Measurements from ENCODE around the gene MX1. TPM values are rescaled to one million over a fixed set of nuclear protein-coding genes. Genes with fewer than 3 reads are reported as not detected.

The MX1 gene
- total and polyA plus RNA-seq, 2 of the 13 experiments (the other 11 are each of a cell fraction or from before 2014, with no cell fraction given) = 2.6 to 5.8 TPM

GRCh38 chr21:41402231-41402630 is 23.8 kb upstream of the MX1 start (continued):
- TF ChIP-seq ZNF362 (CRISPR knock-in tag; IDR thresholded peaks at IDR 0.05; ENCODE audit: borderline replicate concordance) (no peak), ZNF883 (CRISPR knock-in tag; IDR thresholded peaks at IDR 0.05; ENCODE audit: not compliant biosample characterization) (no peak), ARHGAP35 (CRISPR knock-in tag; IDR thresholded peaks at IDR 0.05; ENCODE audit: borderline replicate concordance) (no peak), HOXA3 (CRISPR knock-in tag; IDR thresholded peaks at IDR 0.05) (no peak), ZSCAN22 (CRISPR knock-in tag; IDR thresholded peaks at IDR 0.05) (no peak), NFYB (CRISPR knock-in tag; IDR thresholded peaks at IDR 0.05) (no peak)
- TF ChIP-seq, protein P1, sequence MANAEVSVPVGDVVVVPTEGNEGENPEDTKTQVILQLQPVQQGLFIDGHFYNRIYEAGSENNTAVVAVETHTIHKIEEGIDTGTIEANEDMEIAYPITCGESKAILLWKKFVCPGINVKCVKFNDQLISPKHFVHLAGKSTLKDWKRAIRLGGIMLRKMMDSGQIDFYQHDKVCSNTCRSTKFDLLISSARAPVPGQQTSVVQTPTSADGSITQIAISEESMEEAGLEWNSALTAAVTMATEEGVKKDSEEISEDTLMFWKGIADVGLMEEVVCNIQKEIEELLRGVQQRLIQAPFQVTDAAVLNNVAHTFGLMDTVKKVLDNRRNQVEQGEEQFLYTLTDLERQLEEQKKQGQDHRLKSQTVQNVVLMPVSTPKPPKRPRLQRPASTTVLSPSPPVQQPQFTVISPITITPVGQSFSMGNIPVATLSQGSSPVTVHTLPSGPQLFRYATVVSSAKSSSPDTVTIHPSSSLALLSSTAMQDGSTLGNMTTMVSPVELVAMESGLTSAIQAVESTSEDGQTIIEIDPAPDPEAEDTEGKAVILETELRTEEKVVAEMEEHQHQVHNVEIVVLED (CRISPR knock-in tag; IDR thresholded peaks at IDR 0.05; ENCODE audit: borderline replicate concordance) = no peak

- CTCF ChIA-PET (ENCODE audit: low intra/inter-chr PET ratio, low total read pairs) = no interaction called here
- BruUV-seq (replicated peaks) = no TSS peak
- no peak overlapping the region for H2AFZ ChIP-seq (ENCODE audit: low read length)
- TF ChIP-seq GATA4 (IDR thresholded peaks at IDR 0.05; ENCODE audit: borderline replicate concordance, low read depth) (no peak), ZNF674 (CRISPR knock-in tag; IDR thresholded peaks at IDR 0.05; ENCODE audit: low read depth) (no peak), HMG20B (CRISPR knock-in tag; conservative IDR thresholded peaks at IDR 0.05) (no peak), DNMT3B (CRISPR knock-in tag; conservative IDR thresholded peaks at IDR 0.05) (no peak), IRF2 (CRISPR knock-in tag; IDR thresholded peaks at IDR 0.05) (no peak)
- TF ChIP-seq, protein P2, sequence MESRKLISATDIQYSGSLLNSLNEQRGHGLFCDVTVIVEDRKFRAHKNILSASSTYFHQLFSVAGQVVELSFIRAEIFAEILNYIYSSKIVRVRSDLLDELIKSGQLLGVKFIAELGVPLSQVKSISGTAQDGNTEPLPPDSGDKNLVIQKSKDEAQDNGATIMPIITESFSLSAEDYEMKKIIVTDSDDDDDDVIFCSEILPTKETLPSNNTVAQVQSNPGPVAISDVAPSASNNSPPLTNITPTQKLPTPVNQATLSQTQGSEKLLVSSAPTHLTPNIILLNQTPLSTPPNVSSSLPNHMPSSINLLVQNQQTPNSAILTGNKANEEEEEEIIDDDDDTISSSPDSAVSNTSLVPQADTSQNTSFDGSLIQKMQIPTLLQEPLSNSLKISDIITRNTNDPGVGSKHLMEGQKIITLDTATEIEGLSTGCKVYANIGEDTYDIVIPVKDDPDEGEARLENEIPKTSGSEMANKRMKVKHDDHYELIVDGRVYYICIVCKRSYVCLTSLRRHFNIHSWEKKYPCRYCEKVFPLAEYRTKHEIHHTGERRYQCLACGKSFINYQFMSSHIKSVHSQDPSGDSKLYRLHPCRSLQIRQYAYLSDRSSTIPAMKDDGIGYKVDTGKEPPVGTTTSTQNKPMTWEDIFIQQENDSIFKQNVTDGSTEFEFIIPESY (CRISPR knock-in tag; IDR thresholded peaks at IDR 0.05) = no peak
These were observed 23.2 kb upstream of the MX1 start for GRCh38 chr21:41402796-41403195.

More at GRCh38 chr21:41402796-41403195, 23.2 kb upstream of the MX1 start:
- H3K36me3 ChIP-seq (replicated peaks in 1 of 2; ENCODE audit: control insufficient read depth in 1 of 2, insufficient read depth in 2 of 2, low read length in 2 of 2) = peaks cover 5 to 25% of the 10 kb centered on the region in 2 experiments; a peak in 3 of 5 replicates
- WGBS (ENCODE audit: low lambda C conversion rate) = 90% methylated on average over 7 of the region's 10 CpGs
- in situ Hi-C loops (cut with HindIII; ENCODE audit: extremely low pct_ligation_motif_present, low pct_unique_long_range_greater_than_20kb) (no loop called here), intact Hi-C loops (cut with micrococcal nuclease; ENCODE audit: unreplicated experiment) (no loop called here)
- no peaks in the 10 kb centered on the region for H3K9me3 ChIP-seq (ENCODE audit: low read length)
- FAIRE-seq = no peak
- no peak overlapping the region for H3K4me3 ChIP-seq (replicated peaks in 1 of 3; ENCODE audit: insufficient read depth in 1 of 3, low read depth in 2 of 3, low read length in 3 of 3)
- no peaks in the 10 kb centered on the region for H3K27me3 ChIP-seq (ENCODE audit: control insufficient read depth in 1 of 2, insufficient read depth in 2 of 2, low read length in 2 of 2)
- POLR2A ChIA-PET = no interaction called here
- no peak overlapping the region for H3K27ac ChIP-seq (ENCODE audit: extremely low read length, insufficient read depth, low read length)
- no peak for ATAC-seq
- no peak for DNase-seq (ENCODE audit: low spot score)
- no peaks in the 10 kb centered on the region for H4K20me1 ChIP-seq (ENCODE audit: insufficient read depth, low read length)
- no peak overlapping the region for H3K4me2 ChIP-seq (ENCODE audit: low read depth, low read length)
- no peaks in the 10 kb centered on the region for H3K4me1 ChIP-seq (ENCODE audit: insufficient read depth, low read length)
- H3K79me2 ChIP-seq (ENCODE audit: insufficient read depth, low read length) = no peaks in the 10 kb centered on the region
- no peak overlapping the region for H3K9ac ChIP-seq (ENCODE audit: insufficient read depth, low read depth, low read length)

Measured in HepG2 (cell line).